Adrenal gland (tissue), 12 donors: Measurements from ENCODE around the gene PRR5. TPM values are rescaled to one million over a fixed set of nuclear protein-coding genes. Genes with fewer than 3 reads are reported as not detected.
A peak's percentile ranks its signal among the peaks of the same experiment; 100 is the strongest.

Source experiments
- DNase-seq, 7 donors: peaks; one replicate each; pipeline ENCODE4 v3.0.0-alpha.2; 2019 to 2020
- H3K27ac ChIP-seq, 5 donors: fragments of 200-600 bp; sonication (generic) in 4 of 5; 1 replicate in 3 of 5; 2 replicates in 2 of 5; pipeline versions ENCODE4 v1.5.1 to v1.8.0; 2016 to 2020; ENCODE audit warnings: mild to moderate bottlenecking in 1 of 5
- H3K27me3 ChIP-seq: fragments of 200-600 bp; 2 replicates; pipeline ENCODE4 v1.8.0; 2021
- H3K36me3 ChIP-seq, 2 donors: fragments of 200-600 bp; replicated peaks in 1 of 2; 1 replicate in 1 of 2; 2 replicates in 1 of 2; pipeline versions ENCODE4 v1.5.1 to v1.8.0; 2018 to 2022
- H3K4me1 ChIP-seq, 2 donors: fragments of 200-600 bp; replicated peaks in 1 of 2; 1 replicate in 1 of 2; 2 replicates in 1 of 2; pipeline versions ENCODE4 v1.5.1 to v1.8.0; 2018 to 2021
- H3K4me3 ChIP-seq, 4 donors: fragments of 200-600 bp; sonication (generic) in 3 of 4; one replicate each; pipeline ENCODE4 v1.5.1; 2016 to 2018
- H3K9me3 ChIP-seq, 3 donors: fragments of 200-600 bp; sonication (generic) in 1 of 3; replicated peaks in 1 of 3; 1 replicate in 2 of 3; 2 replicates in 1 of 3; pipeline versions ENCODE4 v1.5.1 to v1.8.0; 2016 to 2021
- CTCF ChIP-seq, 6 experiments: fragments of 450-650 bp in 4 of 6; fragments of 200-600 bp in 2 of 6; sonication (generic) in 1 of 6; IDR thresholded peaks; 1 replicate in 5 of 6; 2 replicates in 1 of 6; pipeline versions ENCODE4 v1.5.1 to v1.8.0; 2016 to 2021; ENCODE audit warnings: antibody characterized with exemption in 6 of 6, mild to moderate bottlenecking in 2 of 6, moderate library complexity in 1 of 6
- POLR2A ChIP-seq, 2 donors: fragments of 450-650 bp; IDR thresholded peaks; one replicate each; pipeline ENCODE4 v1.6.1; 2017; ENCODE audit warnings: antibody characterized with exemption in 2 of 2, mild to moderate bottlenecking in 2 of 2, moderate library complexity in 1 of 2
- WGBS, 4 donors: extraction: QIAGEN DNeasy Blood & Tissue Kit in 2 of 4; methylation state at CpG; one replicate each; pipeline versions ENCODE4 v1.1.5 to v1.1.7; 2013 to 2017; 5-methylcytosine and 5-hydroxymethylcytosine counted together
- intact Hi-C, 2 donors: fragments of 100-400 bp; cut with DNase I; formaldehyde crosslinking; loops; one replicate each; pipeline versions ENCODE4 v1.14.1 to v1.15.0; 2022 to 2023
- polyA plus RNA-seq, 3 donors: library from polyadenylated mRNA; stranded (reverse); fragments of 200-250 nt in 2 of 3; fragments of 350-450 nt in 1 of 3; fragmentation: Illumina TruSeq in 1 of 3; extraction: RNeasy Lipid Tissue Mini Kit (QIAGEN cat#74804) in 1 of 3; gene quantifications; one replicate each; pipeline ENCODE4 v1.2.3, GENCODE V29; 2013 to 2014
- total RNA-seq, 9 donors: library from RNA; depleted of rRNA in 4 of 9; stranded (reverse); fragments of >200 nt in 4 of 9; fragments of 120-200 nt in 1 of 9; fragmentation: NEBNext Ultra II Directional in 1 of 9; extraction: Animal tissue kit (Norgen Biotek cat#: 25700) in 1 of 9; gene quantifications; one replicate each; pipeline versions ENCODE4 v1.1.0 to v1.2.4, GENCODE V29; 2013 to 2023
- donor health status: healthy with polysubstance abuse.
- donor health status: Bipolar disorder and iron deficiency.
- donor health status: DM: yes; HTN: yes; CAD: no.
- donor health status: DM: no; HTN: no; CAD: no.
- donor health status: DM: no; HTN: no; CAD: no.
- donor health status: DM: yes; HTN: yes; CAD: no.

The PRR5 gene
- total and polyA plus RNA-seq, 12 donors, result 1.7 to 21.4 (median 11.7) TPM

- Histone ChIP-seq H3K4me3 (no peak overlapping the region), H3K27me3 (no peaks in the 10 kb centered on the region), H3K9me3 (no peaks in the 10 kb centered on the region), H3K27ac (no peak overlapping the region), H3K36me3 (no peaks in the 10 kb centered on the region), H3K4me1 (peaks cover 0 to 22% of the 10 kb centered on the region in 2 donors)
- intact Hi-C loops, result no loop called here
- no peak for DNase-seq
- TF ChIP-seq CTCF (IDR thresholded peaks at IDR 0.05) (no peak), POLR2A (IDR thresholded peaks at IDR 0.05) (no peak)
- WGBS, 4 donors, result 67 to 90% (median 79%) methylated on average over 8 to 11 of the region's 11 CpGs
Observed at GRCh38 chr22:44682556-44683168, 19.3 kb upstream of the PRR5 start.

DNA sequence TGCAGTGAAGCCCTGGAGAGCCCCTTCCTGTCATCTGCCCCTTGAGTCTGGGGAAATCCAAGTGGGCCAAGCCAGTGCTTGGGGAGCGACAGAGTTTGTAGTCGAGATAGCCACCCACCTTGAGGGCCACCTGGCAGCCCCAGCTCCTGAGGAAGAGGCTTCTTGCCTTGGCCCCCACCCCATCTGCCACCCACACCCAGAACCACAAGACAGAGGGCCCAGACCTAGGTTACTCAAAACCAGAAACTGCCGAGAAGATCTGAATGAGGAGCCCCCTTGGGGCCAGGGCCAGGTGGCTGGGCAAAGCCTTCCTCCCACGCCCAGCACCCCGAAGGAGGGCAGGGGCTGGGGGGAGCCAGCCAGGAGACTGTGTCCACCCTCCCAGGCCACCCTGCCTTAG is 18.8 kb upstream of the PRR5 start:
- no peaks in the 10 kb centered on the region for H3K9me3 ChIP-seq
- no peak for DNase-seq
- peaks cover 0 to 22% of the 10 kb centered on the region in 2 donors for H3K4me1 ChIP-seq
- H3K27me3 ChIP-seq, result no peaks in the 10 kb centered on the region
- TF ChIP-seq POLR2A (IDR thresholded peaks at IDR 0.05) (no peak), CTCF (IDR thresholded peaks at IDR 0.05) (no peak)
- intact Hi-C loops, result no loop called here
- no peaks in the 10 kb centered on the region for H3K36me3 ChIP-seq
- WGBS, 4 donors, result 79 to 87% (median 84%) methylated on average over 2 to 5 of the region's 5 CpGs
- no peak overlapping the region for H3K27ac ChIP-seq
- no peak overlapping the region for H3K4me3 ChIP-seq

DNA sequence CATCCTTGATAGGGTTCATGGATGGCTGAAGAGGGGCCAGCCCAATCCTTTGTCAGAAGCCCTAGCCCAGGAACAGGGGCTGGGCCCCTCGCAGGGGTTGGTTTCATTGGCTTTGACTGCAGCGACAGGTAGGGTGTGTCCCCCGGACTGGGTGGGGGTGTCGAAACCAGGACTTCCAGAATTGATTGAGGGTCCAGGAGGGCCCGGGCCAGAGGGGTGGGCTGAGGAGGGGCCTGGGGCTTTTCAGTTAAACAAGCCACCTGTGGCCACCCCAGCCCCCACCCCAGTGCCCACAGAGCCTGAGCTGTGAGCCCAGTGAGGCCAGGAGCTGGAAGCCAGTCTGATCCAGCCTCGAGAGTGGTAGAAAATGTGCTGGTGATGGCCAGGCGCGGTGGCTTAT is 18.1 kb upstream of the PRR5 start:
- Histone ChIP-seq H3K4me1 (peaks cover 0 to 22% of the 10 kb centered on the region in 2 donors), H3K36me3 (no peaks in the 10 kb centered on the region), H3K27me3 (no peaks in the 10 kb centered on the region), H3K9me3 (no peaks in the 10 kb centered on the region), H3K27ac (peak overlapping the region in 1 of 5 donors; percentile 31), H3K4me3 (no peak overlapping the region)
- intact Hi-C loops, result no loop called here
- TF ChIP-seq CTCF (IDR thresholded peaks at IDR 0.05) (no peak), POLR2A (IDR thresholded peaks at IDR 0.05) (no peak)
- WGBS, 4 donors, result 81 to 92% (median 88%) methylated on average over 4 to 8 of the region's 8 CpGs
- DNase-seq, result no peak

GRCh38 chr22:44684506-44685383 is 17.3 kb upstream of the PRR5 start:
- peak; percentile 80 to 95 (median 91) for DNase-seq
- intact Hi-C loops, result no loop called here
- WGBS, 4 donors, result 26 to 54% (median 27%) methylated on average over 9 to 23 of the region's 23 CpGs
- H3K27me3 ChIP-seq, result no peaks in the 10 kb centered on the region
- no peaks in the 10 kb centered on the region for H3K9me3 ChIP-seq
- H3K4me3 ChIP-seq, result no peak overlapping the region
- peaks cover 0 to 22% of the 10 kb centered on the region in 2 donors for H3K4me1 ChIP-seq
- H3K27ac ChIP-seq, result peak overlapping the region in 2 of 5 donors; percentile 31 to 76
- H3K36me3 ChIP-seq, result no peaks in the 10 kb centered on the region
- no peak for TF ChIP-seq POLR2A (IDR thresholded peaks at IDR 0.05)
- TF ChIP-seq CTCF (IDR thresholded peaks at IDR 0.05), result peak; percentile 95 to 98 (median 96)
